Lower leg skin (tissue), 4 donors: ENCODE results near the gene PCDHGC4. TPM values are rescaled to one million over a fixed set of nuclear protein-coding genes. Genes with fewer than 3 reads are reported as not detected.
A peak's percentile ranks its signal among the peaks of the same experiment; 100 is the strongest.

Experiments
- DNase-seq, 2 donors: peaks; one replicate each; pipeline ENCODE4 v3.0.0-alpha.2; 2019; ENCODE audit warnings: low spot score in 2 of 2
- H3K4me3 ChIP-seq: fragments of 200-600 bp; sonication (generic); 2 replicates; pipeline ENCODE4 v1.5.1; 2017; ENCODE audit warnings: mild to moderate bottlenecking, low read depth; ENCODE audit not compliant: poor library complexity, severe bottlenecking
- CTCF ChIP-seq, 3 donors: fragments of 450-650 bp; IDR thresholded peaks; one replicate each; pipeline ENCODE4 v1.5.1; 2016; ENCODE audit warnings: antibody characterized with exemption in 3 of 3, mild to moderate bottlenecking in 3 of 3, moderate library complexity in 2 of 3
- POLR2A ChIP-seq, 2 donors: fragments of 450-650 bp; IDR thresholded peaks; one replicate each; pipeline ENCODE4 v1.6.1; 2016 to 2017; ENCODE audit warnings: antibody characterized with exemption in 2 of 2, mild to moderate bottlenecking in 1 of 2, moderate library complexity in 1 of 2
- WGBS, 2 donors: methylation state at CpG; one replicate each; pipeline ENCODE4 v1.1.5; 2018; 5-methylcytosine and 5-hydroxymethylcytosine counted together
- intact Hi-C: fragments of 100-400 bp; cut with DNase I; formaldehyde crosslinking; loops from one replicate; pipeline ENCODE4 v1.15.0; 2023; ENCODE audit warnings: low total_unique reads
- total RNA-seq, 4 donors: library from RNA; depleted of rRNA; stranded (reverse); fragments of >200 nt; gene quantifications; one replicate each; pipeline ENCODE4 v1.1.0, GENCODE V29; 2016

PCDHGC4 gene
- total RNA-seq, 4 donors from 2014 or later: 1.2 to 34.5 (median 2.2) TPM

DNA sequence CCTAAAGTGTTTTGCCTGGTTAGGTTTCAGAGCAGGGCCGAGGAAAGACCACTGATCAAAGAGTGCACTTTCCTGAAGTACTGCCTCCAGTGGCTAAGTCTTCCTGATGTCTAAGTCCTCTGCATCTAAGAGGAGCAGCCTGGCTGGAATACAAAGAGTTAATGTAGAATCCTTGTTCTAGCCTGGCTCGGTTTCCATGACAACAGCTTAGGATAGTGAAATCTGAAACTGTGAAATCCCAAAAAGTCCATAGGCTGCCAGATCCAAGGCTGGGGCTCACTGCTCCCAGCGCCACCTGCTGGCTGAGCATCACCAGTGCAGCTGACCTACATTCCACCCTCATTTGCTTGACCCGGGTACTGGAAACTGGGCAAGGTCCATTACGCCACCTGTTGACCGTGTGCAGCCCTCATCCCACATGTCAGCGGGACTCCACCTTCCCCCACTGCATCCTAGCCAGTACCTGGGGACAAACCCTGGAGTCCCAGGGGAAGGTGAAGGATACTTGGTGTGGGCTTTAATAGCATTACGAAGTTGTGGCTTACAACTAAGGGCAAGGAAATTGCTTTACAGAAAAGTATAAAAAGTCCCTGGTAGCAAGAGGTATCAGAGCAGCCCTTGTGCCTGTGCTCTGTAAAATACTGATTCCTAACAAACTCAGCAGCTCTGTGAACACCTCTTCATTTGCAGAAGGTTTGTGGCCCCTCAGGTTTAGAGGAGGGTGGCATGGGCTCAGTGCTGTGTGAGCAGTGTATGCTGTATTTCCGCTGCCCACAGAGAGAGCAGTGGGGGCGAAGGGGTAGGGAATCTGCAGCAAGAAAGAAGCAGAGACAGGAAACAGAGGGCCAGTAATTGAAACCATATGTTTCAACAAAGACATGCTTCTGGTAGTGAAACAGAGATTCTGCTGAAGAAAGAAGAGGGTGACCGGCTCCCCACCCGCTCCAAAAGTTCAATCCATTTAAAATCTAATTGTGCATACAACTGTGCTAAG lies 40.1 kb downstream of the PCDHGC4 start:
- WGBS, 2 donors: 25 to 30% methylated on average over 12 of the region's 12 CpGs
- no peak overlapping the region for H3K4me3 ChIP-seq
- intact Hi-C loops: loop anchor here (5.0 kb wide), 1 partner anchor 48 kb away; the partner anchor contains the start of gene PCDHGC3
- TF ChIP-seq CTCF (IDR thresholded peaks at IDR 0.05) (peak in 2 of 3 donors; percentile 44 to 96), POLR2A (IDR thresholded peaks at IDR 0.05) (no peak)
- peak; percentile 84 to 96 for DNase-seq

DNA sequence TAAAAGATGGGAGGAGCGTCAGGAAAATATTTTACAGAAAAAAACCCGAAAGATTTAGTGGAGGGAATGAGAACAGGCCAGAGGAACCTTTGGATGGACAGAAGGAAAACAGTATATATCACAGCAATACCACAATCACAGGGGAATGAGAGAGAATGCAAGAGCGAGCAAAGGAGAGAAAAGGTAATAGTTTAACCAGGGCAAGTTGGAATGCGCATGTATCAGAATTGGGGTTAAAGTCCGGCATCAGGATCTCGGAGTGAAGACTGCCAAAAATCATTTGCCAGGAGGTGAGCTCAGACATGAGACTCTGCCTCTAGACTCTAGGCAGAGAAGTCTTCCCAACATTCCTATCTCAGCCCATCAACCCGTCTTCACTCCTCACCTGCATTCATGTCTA lies 40.8 kb downstream of the PCDHGC4 start:
- TF ChIP-seq POLR2A (IDR thresholded peaks at IDR 0.05) (no peak), CTCF (IDR thresholded peaks at IDR 0.05) (no peak)
- intact Hi-C loops: no loop called here
- 67 to 69% methylated on average over 7 of the region's 7 CpGs for WGBS, 2 donors
- no peak overlapping the region for H3K4me3 ChIP-seq
- no peak for DNase-seq

GRCh38 chr5:141527426-141527825 lies 42.6 kb downstream of the PCDHGC4 start:
- 52 to 65% methylated on average over 1 of the region's 1 CpG for WGBS, 2 donors
- TF ChIP-seq POLR2A (IDR thresholded peaks at IDR 0.05): no peak
- intact Hi-C loops: no loop called here

DNA sequence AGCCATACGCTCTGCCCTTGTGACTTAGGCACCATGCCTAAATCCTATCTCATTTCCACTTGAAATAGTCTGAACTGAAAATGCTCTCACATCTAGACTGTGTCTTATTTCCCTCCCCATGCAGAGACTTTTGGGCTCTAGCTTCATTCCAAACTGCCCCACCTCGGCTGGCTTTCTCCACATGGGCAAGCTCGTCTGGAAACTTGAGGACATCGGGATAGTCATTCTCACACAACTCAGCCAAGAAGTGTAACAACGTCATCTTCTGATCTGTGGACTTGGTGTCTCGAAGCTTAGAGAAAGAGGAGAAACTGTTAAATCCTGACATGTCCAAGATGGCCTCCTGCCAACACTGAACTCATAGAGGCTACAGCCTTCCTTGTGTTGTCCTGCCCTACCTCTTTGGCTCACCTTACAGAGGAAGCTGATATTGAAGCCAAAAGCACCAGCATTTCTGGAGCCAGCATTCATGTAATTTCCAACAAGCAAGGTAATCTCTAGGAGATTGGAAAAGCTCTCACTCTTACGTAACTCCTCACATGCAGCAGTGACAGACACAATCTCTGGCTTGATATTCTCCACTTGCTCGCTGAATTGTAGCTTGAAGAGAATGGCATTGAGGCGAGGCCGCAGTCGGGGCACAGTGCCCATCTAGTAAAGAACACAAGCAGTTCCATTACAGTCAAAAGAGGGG lies 43.6 kb downstream of the PCDHGC4 start:
- intact Hi-C loops: no loop called here
- no peak for TF ChIP-seq CTCF (IDR thresholded peaks at IDR 0.05)
- TF ChIP-seq POLR2A (IDR thresholded peaks at IDR 0.05): no peak
- H3K4me3 ChIP-seq: no peak overlapping the region
- 36 to 39% methylated on average over 11 of the region's 11 CpGs for WGBS, 2 donors
- peak in 1 of 2 donors; percentile 40 for DNase-seq

More at GRCh38 chr5:141527426-141527825, 42.6 kb downstream of the PCDHGC4 start:
- DNase-seq: peak in 1 of 2 donors; percentile 3
- H3K4me3 ChIP-seq: no peak overlapping the region

- intact Hi-C loops: no loop called here
- peak in 1 of 2 donors; percentile 32 for DNase-seq
- WGBS, 2 donors: 36 to 57% methylated on average over 5 of the region's 5 CpGs
Observed at GRCh38 chr5:141529002-141529401, 44.2 kb downstream of the PCDHGC4 start.

More at GRCh38 chr5:141529002-141529401, 44.2 kb downstream of the PCDHGC4 start:
- TF ChIP-seq POLR2A (IDR thresholded peaks at IDR 0.05): no peak
- TF ChIP-seq CTCF (IDR thresholded peaks at IDR 0.05): no peak
- H3K4me3 ChIP-seq: no peak overlapping the region
